Trophoblast cell (in vitro differentiated cells and primary cell): ENCODE measurements around the gene TNFSF11.

ENCODE experiments used
- DNase-seq, 2 donors: peaks; one replicate each; pipeline ENCODE4 v3.0.0-alpha.2; 2016
- H2AFZ ChIP-seq: 2 replicates; pipeline ENCODE4 v1.6.1; 2013; ENCODE audit warnings: low read length, moderate library complexity, mild to moderate bottlenecking; ENCODE audit not compliant: insufficient read depth, poor library complexity
- H2AK5ac ChIP-seq: 2 replicates; pipeline ENCODE4 v1.6.1; 2013; ENCODE audit warnings: mild to moderate bottlenecking, low read length
- H2BK120ac ChIP-seq: 2 replicates; pipeline ENCODE4 v1.6.1; 2013; ENCODE audit warnings: low read length, mild to moderate bottlenecking, moderate library complexity; ENCODE audit not compliant: insufficient read depth, poor library complexity
- H2BK12ac ChIP-seq: 2 replicates; pipeline ENCODE4 v1.6.1; 2013; ENCODE audit warnings: mild to moderate bottlenecking, low read length, moderate library complexity
- H2BK5ac ChIP-seq: 2 replicates; pipeline ENCODE4 v1.6.1; 2013; ENCODE audit warnings: low read length, low read depth, moderate library complexity, mild to moderate bottlenecking; ENCODE audit not compliant: poor library complexity
- H3K14ac ChIP-seq: 2 replicates; pipeline ENCODE4 v1.6.1; 2013; ENCODE audit warnings: mild to moderate bottlenecking, low read length
- H3K18ac ChIP-seq: 2 replicates; pipeline ENCODE4 v1.6.1; 2013; ENCODE audit warnings: mild to moderate bottlenecking, low read length
- H3K23ac ChIP-seq: 2 replicates; pipeline ENCODE4 v1.6.1; 2013; ENCODE audit warnings: low read length
- H3K27ac ChIP-seq: 2 replicates; pipeline ENCODE4 v1.5.1; 2013; ENCODE audit warnings: low read depth, mild to moderate bottlenecking, inconsistent platforms, low read length, moderate library complexity
- H3K27me3 ChIP-seq: 2 replicates; pipeline ENCODE4 v1.6.1; 2013; ENCODE audit warnings: inconsistent platforms, mild to moderate bottlenecking, low read length, moderate library complexity; ENCODE audit not compliant: insufficient read depth
- H3K36me3 ChIP-seq, 2 experiments: 1 replicate in 1 of 2; 2 replicates in 1 of 2; pipeline ENCODE4 v1.6.1; 2013; ENCODE audit warnings: low read length in 2 of 2, mild to moderate bottlenecking in 2 of 2, moderate library complexity in 1 of 2; ENCODE audit not compliant: insufficient read depth in 2 of 2, control insufficient read depth in 1 of 2
- H3K4ac ChIP-seq: 2 replicates; pipeline ENCODE4 v1.6.1; 2013; ENCODE audit warnings: low read depth, mild to moderate bottlenecking, low read length, moderate library complexity
- H3K4me1 ChIP-seq, 2 experiments: 1 replicate in 1 of 2; 2 replicates in 1 of 2; pipeline ENCODE4 v1.6.1; 2013; ENCODE audit warnings: low read length in 2 of 2, mild to moderate bottlenecking in 2 of 2, moderate library complexity in 1 of 2; ENCODE audit not compliant: insufficient read depth in 2 of 2, control insufficient read depth in 1 of 2
- H3K4me2 ChIP-seq: 2 replicates; pipeline ENCODE4 v1.6.1; 2013; ENCODE audit warnings: inconsistent platforms, mild to moderate bottlenecking, low read length, moderate library complexity
- H3K4me3 ChIP-seq: 2 replicates; pipeline ENCODE4 v1.5.1; 2013; ENCODE audit warnings: mild to moderate bottlenecking, low read depth, low read length, inconsistent platforms
- H3K79me1 ChIP-seq: one replicate; pipeline ENCODE4 v1.6.1; 2013; ENCODE audit warnings: low read length
- H3K79me2 ChIP-seq: 2 replicates; pipeline ENCODE4 v1.6.1; 2013; ENCODE audit warnings: low read length, mild to moderate bottlenecking; ENCODE audit not compliant: control insufficient read depth, insufficient read depth, poor library complexity
- H3K9ac ChIP-seq: 2 replicates; pipeline ENCODE4 v1.6.1; 2013; ENCODE audit warnings: mild to moderate bottlenecking, low read length
- H3K9me3 ChIP-seq: 2 replicates; pipeline ENCODE4 v1.6.1; 2013; ENCODE audit warnings: low read depth, mild to moderate bottlenecking, control low read depth, inconsistent platforms, low read length; ENCODE audit not compliant: insufficient read depth
- H4K12ac ChIP-seq: 2 replicates; pipeline ENCODE4 v1.6.1; 2013; ENCODE audit warnings: low read depth, mild to moderate bottlenecking, low read length, moderate library complexity
- H4K8ac ChIP-seq: 2 replicates; pipeline ENCODE4 v1.6.1; 2013; ENCODE audit warnings: low read depth, mild to moderate bottlenecking, low read length, moderate library complexity
- H4K91ac ChIP-seq: one replicate; pipeline ENCODE4 v1.6.1; 2013; ENCODE audit warnings: low read depth, mild to moderate bottlenecking, low read length, moderate library complexity
- WGBS: extraction: QIAGEN DNeasy Blood & Tissue Kit; methylation state at CpG from one replicate; pipeline ENCODE4 v1.1.7; 2013; ENCODE audit warnings: missing lambda C conversion rate; ENCODE audit not compliant: insufficient read length, insufficient coverage; ENCODE audit errors: extremely low coverage; 5-methylcytosine and 5-hydroxymethylcytosine counted together

Gene TNFSF11

DNA sequence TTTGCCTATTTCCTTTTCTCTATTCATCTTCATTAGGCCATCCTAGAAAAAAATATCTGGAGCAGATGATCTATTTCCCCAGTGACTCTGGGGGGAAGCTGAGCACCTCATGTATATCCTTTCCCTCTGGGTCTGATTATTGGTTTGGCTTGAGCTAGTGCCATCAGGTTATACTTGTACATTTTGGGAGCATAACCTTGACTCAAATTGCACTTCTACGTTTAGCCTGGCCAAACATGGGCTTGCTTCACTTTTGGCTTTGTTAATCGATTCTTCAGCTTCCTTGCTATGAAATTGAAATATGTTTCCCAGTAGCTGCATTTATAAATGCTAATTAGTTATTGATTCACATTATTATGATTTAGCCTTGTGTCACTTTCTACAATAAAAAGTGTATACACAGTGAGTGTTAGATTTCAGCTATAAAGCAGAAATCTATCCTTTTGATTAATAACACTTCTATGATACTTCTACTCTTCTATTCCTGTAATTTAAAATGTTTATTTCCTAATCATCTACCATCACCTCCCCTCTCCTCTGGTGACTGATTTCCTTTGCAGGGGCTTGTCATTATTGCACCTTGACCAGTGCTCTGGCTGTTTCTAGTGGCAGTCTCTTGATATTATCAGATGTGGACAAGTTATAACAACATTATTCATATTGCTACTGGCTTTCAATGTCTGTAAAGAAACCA is 37.3 kb downstream of the TNFSF11 start:
- Histone ChIP-seq H3K36me3 (no peaks in the 10 kb centered on the region), H3K4me1 (no peaks in the 10 kb centered on the region), H3K27me3 (no peaks in the 10 kb centered on the region), H3K79me1 (no peaks in the 10 kb centered on the region), H4K8ac (no peak overlapping the region), H4K12ac (no peak overlapping the region), H2AFZ (no peak overlapping the region), H2BK120ac (no peak overlapping the region), H3K23ac (no peak overlapping the region), H3K18ac (no peak overlapping the region), H2BK5ac (no peak overlapping the region), H3K4ac (no peak overlapping the region), H3K9ac (no peak overlapping the region), H3K14ac (no peak overlapping the region), H3K79me2 (no peaks in the 10 kb centered on the region), H3K27ac (no peak overlapping the region), H2BK12ac (no peak overlapping the region), H3K9me3 (peaks cover 2% of the 10 kb centered on the region), H3K4me2 (no peak overlapping the region), H3K4me3 (no peak overlapping the region), H4K91ac (no peak overlapping the region), H2AK5ac (no peak overlapping the region)
- WGBS: no CpG with 5 or more reads among the region's 2 CpGs
- DNase-seq: no peak

DNA sequence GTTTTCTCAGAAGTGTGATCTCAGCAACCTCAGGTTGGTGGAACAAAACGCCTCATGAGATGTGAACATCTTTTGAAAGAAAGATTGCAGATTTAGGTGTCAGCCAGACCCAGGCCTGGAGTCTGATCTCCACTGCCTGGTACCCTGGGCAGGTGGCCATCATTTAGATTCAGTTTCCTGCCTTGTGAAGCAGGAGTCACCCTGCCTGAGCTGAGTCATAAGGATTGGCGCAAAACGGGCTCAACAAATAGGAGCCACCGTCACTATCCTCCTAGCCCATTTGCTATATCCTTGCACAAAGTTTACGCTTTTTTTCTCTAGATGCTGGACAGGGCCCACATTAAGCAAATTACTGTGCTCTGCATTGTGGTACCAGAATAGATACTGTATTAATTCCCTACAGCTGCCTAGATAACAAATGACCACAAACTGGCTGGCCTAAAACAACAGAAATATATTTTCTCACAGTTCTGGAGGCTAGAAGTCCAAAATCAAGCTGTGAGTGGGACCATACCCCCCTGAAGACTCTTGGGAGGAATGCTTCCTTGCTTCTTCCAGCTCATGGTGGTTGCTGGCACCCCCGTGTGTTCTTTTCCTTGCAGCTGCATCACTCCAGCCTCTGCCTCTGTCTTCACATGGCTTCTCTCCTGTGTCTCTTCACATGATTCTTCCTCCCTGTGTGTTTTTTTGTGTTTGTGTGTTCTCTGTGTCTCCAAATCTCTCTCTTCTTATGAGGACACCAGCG is 38.2 kb downstream of the TNFSF11 start:
- no peak overlapping the region for H4K91ac ChIP-seq
- DNase-seq: no peak
- H3K27ac ChIP-seq: no peak overlapping the region
- no peaks in the 10 kb centered on the region for H3K27me3 ChIP-seq
- no peak overlapping the region for H4K12ac ChIP-seq
- no peak overlapping the region for H4K8ac ChIP-seq
- no peak overlapping the region for H3K18ac ChIP-seq
- no peaks in the 10 kb centered on the region for H3K79me2 ChIP-seq
- H3K4me3 ChIP-seq: no peak overlapping the region
- H2AK5ac ChIP-seq: no peak overlapping the region
- H3K4ac ChIP-seq: no peak overlapping the region
- H3K4me1 ChIP-seq: no peaks in the 10 kb centered on the region
- H3K9me3 ChIP-seq: peaks cover 2% of the 10 kb centered on the region
- no peaks in the 10 kb centered on the region for H3K36me3 ChIP-seq
- WGBS: no CpG with 5 or more reads among the region's 7 CpGs
- H3K79me1 ChIP-seq: no peaks in the 10 kb centered on the region
- H2BK5ac ChIP-seq: no peak overlapping the region
- H3K9ac ChIP-seq: no peak overlapping the region
- H2BK120ac ChIP-seq: no peak overlapping the region
- no peak overlapping the region for H3K14ac ChIP-seq
- H3K4me2 ChIP-seq: no peak overlapping the region
- no peak overlapping the region for H3K23ac ChIP-seq
- no peak overlapping the region for H2AFZ ChIP-seq
- no peak overlapping the region for H2BK12ac ChIP-seq

DNA sequence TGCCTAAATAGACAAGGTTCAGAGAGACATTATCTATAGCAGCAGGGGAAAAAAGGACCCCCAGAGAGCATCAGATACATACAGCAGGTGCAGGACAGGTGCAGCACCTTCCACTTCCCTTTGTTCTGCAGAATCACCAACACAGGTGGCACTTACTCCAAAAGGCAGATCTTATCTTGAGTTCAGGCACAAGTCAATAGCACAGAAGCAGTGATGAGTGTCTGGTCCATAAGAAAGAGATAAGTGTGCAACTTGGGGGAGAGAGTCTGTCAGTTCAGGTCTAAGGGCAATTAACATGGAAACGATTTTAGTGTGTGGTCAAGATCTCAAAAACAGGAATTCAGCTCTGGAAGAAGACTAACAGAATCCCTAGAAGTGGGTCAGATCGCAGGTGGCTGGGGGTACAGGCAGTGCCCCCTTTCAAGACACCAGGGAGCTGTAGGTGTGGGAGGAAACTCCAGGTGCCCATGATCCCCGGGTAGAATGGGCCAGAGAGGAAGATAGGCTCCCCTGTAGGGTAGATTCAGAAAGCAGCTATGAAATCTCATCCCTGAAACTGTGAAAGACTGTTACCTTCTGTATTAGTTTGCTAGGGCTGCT is 40.6 kb downstream of the TNFSF11 start:
- Histone ChIP-seq H3K4me1 (no peaks in the 10 kb centered on the region), H3K4ac (no peak overlapping the region), H3K27me3 (no peaks in the 10 kb centered on the region), H3K9me3 (peaks cover 2% of the 10 kb centered on the region), H4K91ac (no peak overlapping the region), H2AFZ (no peak overlapping the region), H3K4me2 (no peak overlapping the region), H3K14ac (no peak overlapping the region), H4K12ac (no peak overlapping the region), H4K8ac (no peak overlapping the region), H3K4me3 (no peak overlapping the region), H3K79me2 (no peaks in the 10 kb centered on the region), H2BK12ac (no peak overlapping the region), H3K18ac (no peak overlapping the region), H2AK5ac (no peak overlapping the region), H2BK120ac (no peak overlapping the region), H3K27ac (no peak overlapping the region), H3K36me3 (no peaks in the 10 kb centered on the region), H2BK5ac (no peak overlapping the region), H3K9ac (no peak overlapping the region), H3K79me1 (no peaks in the 10 kb centered on the region), H3K23ac (no peak overlapping the region)
- DNase-seq: no peak
- no CpG with 5 or more reads among the region's 3 CpGs for WGBS

DNA sequence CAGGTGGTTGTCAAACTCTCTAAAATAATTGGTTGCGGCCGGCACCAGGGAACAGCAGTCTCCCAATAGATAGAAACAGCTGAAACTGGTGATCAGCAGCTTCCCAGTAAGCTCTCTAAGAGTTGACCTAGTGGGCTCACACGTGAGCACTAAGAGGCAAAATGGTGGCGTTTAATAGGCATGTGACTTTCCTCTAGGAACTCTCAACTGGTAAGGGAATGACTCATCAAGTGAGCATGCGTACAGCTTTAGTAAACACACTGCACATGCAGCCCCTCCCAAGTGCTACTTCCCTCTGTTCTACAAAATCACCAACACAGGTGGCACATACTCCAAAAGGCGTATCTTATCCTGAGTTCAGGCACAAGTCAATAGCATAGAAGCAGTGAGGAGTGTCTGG is 41.7 kb downstream of the TNFSF11 start:
- Histone ChIP-seq H2BK5ac (no peak overlapping the region), H3K27ac (no peak overlapping the region), H3K79me1 (no peaks in the 10 kb centered on the region), H3K79me2 (no peaks in the 10 kb centered on the region), H3K9me3 (peaks cover 2% of the 10 kb centered on the region), H3K36me3 (no peaks in the 10 kb centered on the region), H3K23ac (no peak overlapping the region), H4K8ac (no peak overlapping the region), H4K12ac (no peak overlapping the region), H3K27me3 (no peaks in the 10 kb centered on the region), H3K4me3 (no peak overlapping the region), H3K4ac (no peak overlapping the region), H3K9ac (no peak overlapping the region), H2AFZ (no peak overlapping the region), H2AK5ac (no peak overlapping the region), H3K4me2 (no peak overlapping the region), H2BK12ac (no peak overlapping the region), H3K4me1 (no peaks in the 10 kb centered on the region), H3K14ac (no peak overlapping the region), H3K18ac (no peak overlapping the region), H2BK120ac (no peak overlapping the region), H4K91ac (no peak overlapping the region)
- no peak for DNase-seq
- WGBS: no CpG with 5 or more reads among the region's 6 CpGs
